Stimulated activated CD8-positive, alpha-beta memory T cell treated with anti-CD3 and anti-CD28 coated beads, Interleukin-12 subunit alpha, Interleukin-12 subunit beta, amount 100 ng/mL, for 24 hours (primary cell): ENCODE data around the gene CCDC15.
"Not testable (repeated sequence)": the region's sequence is repeated elsewhere in the genome, so short reads cannot be mapped to it uniquely, and the experiment has no call there.

Experiments
- DNase-seq: peaks from one replicate; pipeline ENCODE4 v3.0.0-alpha.2; 2020; ENCODE audit errors: extremely low read depth

The CCDC15 gene

GRCh38 chr11:124941703-124942102 lies 12.3 kb upstream of the CCDC15 start:
- no peak for DNase-seq

GRCh38 chr11:124942466-124943253 lies 11.3 kb upstream of the CCDC15 start:
- DNase-seq: no peak

GRCh38 chr11:124943254-124943616 lies 10.8 kb upstream of the CCDC15 start:
- no peak for DNase-seq

- DNase-seq: no peak
Measured at GRCh38 chr11:124943741-124944140, 10.3 kb upstream of the CCDC15 start.

- DNase-seq: no peak
Measured at GRCh38 chr11:124944565-124944964, 9.4 kb upstream of the CCDC15 start.

- DNase-seq: no peak
Measured at GRCh38 chr11:124945826-124946225, 8.2 kb upstream of the CCDC15 start.

GRCh38 chr11:124946735-124947141 lies 7.3 kb upstream of the CCDC15 start:
- DNase-seq: no peak

- no peak for DNase-seq
Measured at GRCh38 chr11:124950601-124951330, 3.2 kb upstream of the CCDC15 start.

- DNase-seq: no peak
Measured at GRCh38 chr11:124951341-124951740, 2.7 kb upstream of the CCDC15 start.

GRCh38 chr11:124954590-124954955 lies 571 bp downstream of the CCDC15 start:
- no peak for DNase-seq

- DNase-seq: no peak
Measured at GRCh38 chr11:124955035-124955434, 1.0 kb downstream of the CCDC15 start.

GRCh38 chr11:124961972-124962609 lies 8.1 kb downstream of the CCDC15 start:
- DNase-seq: no peak

- not testable (repeated sequence) for DNase-seq
Measured at GRCh38 chr11:124968197-124968596, 14.2 kb downstream of the CCDC15 start.

GRCh38 chr11:124970925-124971324 lies 16.9 kb downstream of the CCDC15 start:
- no peak for DNase-seq

GRCh38 chr11:124971810-124972209 lies 17.8 kb downstream of the CCDC15 start:
- DNase-seq: no peak

- DNase-seq: no peak
Measured at GRCh38 chr11:124976531-124976930, 22.5 kb downstream of the CCDC15 start.

GRCh38 chr11:124977006-124977405 lies 23.0 kb downstream of the CCDC15 start:
- DNase-seq: no peak

- DNase-seq: no peak
Measured at GRCh38 chr11:124978316-124978715, 24.3 kb downstream of the CCDC15 start.

- DNase-seq: no peak
Measured at GRCh38 chr11:124982043-124982442, 28.0 kb downstream of the CCDC15 start.

- DNase-seq: no peak
Measured at GRCh38 chr11:124983674-124984511, 29.9 kb downstream of the CCDC15 start.

GRCh38 chr11:124984512-124984854 lies 30.5 kb downstream of the CCDC15 start:
- DNase-seq: no peak

- no peak for DNase-seq
Measured at GRCh38 chr11:124987096-124987495, 33.1 kb downstream of the CCDC15 start.
